ENCODE measurements around the gene GFRA3.

GRCh38 chr5:138223532-138223931 is 50.9 kb downstream of the GFRA3 start:
- no peak for TF ChIP-seq POLR2A (IDR thresholded peaks at IDR 0.05; ENCODE audit: low read depth, low read length)
- no peak for TF ChIP-seq TAF1 (IDR thresholded peaks at IDR 0.05; ENCODE audit: low read depth, low read length)

Measured in GM12891 (cell line).